GM06990 (cell line): Measurements from ENCODE around the gene PAWR.

ENCODE experiments used
- DNase-seq: peaks from one replicate; pipeline ENCODE4 v3.0.0-alpha.2; 2011; ENCODE audit not compliant: insufficient read length; ENCODE audit errors: extremely low read depth
- H3K27me3 ChIP-seq: replicated peaks from 2 replicates; pipeline ENCODE4 v1.6.0; 2011; ENCODE audit warnings: low read length; ENCODE audit not compliant: control insufficient read depth, insufficient read depth
- H3K36me3 ChIP-seq: 2 replicates; pipeline ENCODE4 v1.5.1; 2011; ENCODE audit warnings: low read length; ENCODE audit not compliant: control insufficient read depth, insufficient read depth
- H3K4me3 ChIP-seq: replicated peaks from 2 replicates; pipeline ENCODE4 v1.5.1; 2011; ENCODE audit warnings: low read depth, mild to moderate bottlenecking, control low read depth, low read length
- CTCF ChIP-seq: IDR thresholded peaks from 2 replicates; pipeline ENCODE4 v1.5.1; 2011; ENCODE audit warnings: low read length, control low read depth, mild to moderate bottlenecking, inconsistent platforms; ENCODE audit not compliant: insufficient read depth, poor library complexity, severe bottlenecking

Gene PAWR

GRCh38 chr12:79674629-79675028 lies 16.1 kb downstream of the PAWR start:
- TF ChIP-seq CTCF, result no peak
- no peak for DNase-seq
- Histone ChIP-seq H3K27me3 (no peaks in the 10 kb centered on the region), H3K4me3 (no peak overlapping the region), H3K36me3 (no peaks in the 10 kb centered on the region)

GRCh38 chr12:79673354-79673753 lies 17.4 kb downstream of the PAWR start:
- DNase-seq, result peak; percentile 31
- H3K36me3 ChIP-seq, result no peaks in the 10 kb centered on the region
- no peak for TF ChIP-seq CTCF
- no peak overlapping the region for H3K4me3 ChIP-seq
- no peaks in the 10 kb centered on the region for H3K27me3 ChIP-seq

- Histone ChIP-seq H3K27me3 (no peaks in the 10 kb centered on the region), H3K36me3 (no peaks in the 10 kb centered on the region), H3K4me3 (no peak overlapping the region)
- no peak for DNase-seq
- no peak for TF ChIP-seq CTCF
Measured at GRCh38 chr12:79668113-79668512, 22.7 kb downstream of the PAWR start.

- Histone ChIP-seq H3K4me3 (no peak overlapping the region), H3K36me3 (no peaks in the 10 kb centered on the region), H3K27me3 (no peaks in the 10 kb centered on the region)
- DNase-seq, result no peak
- no peak for TF ChIP-seq CTCF
Measured at GRCh38 chr12:79665212-79665887, 25.4 kb downstream of the PAWR start.

GRCh38 chr12:79664518-79664917 lies 26.2 kb downstream of the PAWR start:
- no peak for DNase-seq
- H3K36me3 ChIP-seq, result no peaks in the 10 kb centered on the region
- no peaks in the 10 kb centered on the region for H3K27me3 ChIP-seq

More at GRCh38 chr12:79664518-79664917, 26.2 kb downstream of the PAWR start:
- TF ChIP-seq CTCF, result no peak
- H3K4me3 ChIP-seq, result no peak overlapping the region
